ENCODE results near the gene ASCL2.

ASCL2 gene

GRCh38 chr11:2259466-2259830, 10.9 kb downstream of the ASCL2 start:
- no peaks in the 10 kb centered on the region for H4K20me1 ChIP-seq (ENCODE audit: control insufficient read depth, insufficient read depth, low read depth, low read length)
- no peak for TF ChIP-seq CTCF (IDR thresholded peaks at IDR 0.05; ENCODE audit: low read depth, low read length, poor library complexity, severe bottlenecking)
- TF ChIP-seq EZH2phosphoT487 (IDR thresholded peaks at IDR 0.05; ENCODE audit: borderline replicate concordance, low read length), result no peak
- H3K9me2 ChIP-seq (replicated peaks; ENCODE audit: control insufficient read depth, low read length), result no peaks in the 10 kb centered on the region
- no peak overlapping the region for H3K27ac ChIP-seq (ENCODE audit: low read depth, low read length)
- no peaks in the 10 kb centered on the region for H3K9me3 ChIP-seq (ENCODE audit: control insufficient read depth, insufficient read depth, low read length)
- H3K4me3 ChIP-seq (ENCODE audit: low read length), result no peak overlapping the region
- H3F3A ChIP-seq (ENCODE audit: control insufficient read depth, insufficient read depth), result no peaks in the 10 kb centered on the region
- no peak overlapping the region for H3K4me2 ChIP-seq (ENCODE audit: low read length)
- no peaks in the 10 kb centered on the region for H3K79me2 ChIP-seq (ENCODE audit: control insufficient read depth, low read length)
- H3K4me1 ChIP-seq (ENCODE audit: control insufficient read depth, low read length), result no peaks in the 10 kb centered on the region
- no peaks in the 10 kb centered on the region for H3K36me3 ChIP-seq (ENCODE audit: control insufficient read depth, low read length)
- no peaks in the 10 kb centered on the region for H3K27me3 ChIP-seq (ENCODE audit: control insufficient read depth, low read length)

- Histone ChIP-seq H3K4me2 (ENCODE audit: low read length) (no peak overlapping the region), H3K27ac (ENCODE audit: low read depth, low read length) (no peak overlapping the region), H3K4me3 (ENCODE audit: low read length) (no peak overlapping the region), H3K27me3 (ENCODE audit: control insufficient read depth, low read length) (no peaks in the 10 kb centered on the region), H3K9me2 (replicated peaks; ENCODE audit: control insufficient read depth, low read length) (no peaks in the 10 kb centered on the region), H3K9me3 (ENCODE audit: control insufficient read depth, insufficient read depth, low read length) (no peaks in the 10 kb centered on the region), H3K4me1 (ENCODE audit: control insufficient read depth, low read length) (no peaks in the 10 kb centered on the region), H3K36me3 (ENCODE audit: control insufficient read depth, low read length) (no peaks in the 10 kb centered on the region), H3F3A (ENCODE audit: control insufficient read depth, insufficient read depth) (no peaks in the 10 kb centered on the region), H4K20me1 (ENCODE audit: control insufficient read depth, insufficient read depth, low read depth, low read length) (no peaks in the 10 kb centered on the region), H3K79me2 (ENCODE audit: control insufficient read depth, low read length) (no peaks in the 10 kb centered on the region)
- TF ChIP-seq CTCF (IDR thresholded peaks at IDR 0.05; ENCODE audit: low read depth, low read length, poor library complexity, severe bottlenecking), result no peak
- no peak for TF ChIP-seq EZH2phosphoT487 (IDR thresholded peaks at IDR 0.05; ENCODE audit: borderline replicate concordance, low read length)
Measured at GRCh38 chr11:2258501-2259465, 11.6 kb downstream of the ASCL2 start.

GRCh38 chr11:2256951-2257700, 13.3 kb downstream of the ASCL2 start:
- H3K9me2 ChIP-seq (replicated peaks; ENCODE audit: control insufficient read depth, low read length), result no peaks in the 10 kb centered on the region

More at GRCh38 chr11:2256951-2257700, 13.3 kb downstream of the ASCL2 start:
- no peaks in the 10 kb centered on the region for H3K36me3 ChIP-seq (ENCODE audit: control insufficient read depth, low read length)
- H3K27ac ChIP-seq (ENCODE audit: low read depth, low read length), result no peak overlapping the region
- no peak overlapping the region for H3K4me2 ChIP-seq (ENCODE audit: low read length)
- no peaks in the 10 kb centered on the region for H3K79me2 ChIP-seq (ENCODE audit: control insufficient read depth, low read length)
- H4K20me1 ChIP-seq (ENCODE audit: control insufficient read depth, insufficient read depth, low read depth, low read length), result no peaks in the 10 kb centered on the region
- H3K9me3 ChIP-seq (ENCODE audit: control insufficient read depth, insufficient read depth, low read length), result no peaks in the 10 kb centered on the region
- TF ChIP-seq CTCF (IDR thresholded peaks at IDR 0.05; ENCODE audit: low read depth, low read length, poor library complexity, severe bottlenecking) (no peak), EZH2phosphoT487 (IDR thresholded peaks at IDR 0.05; ENCODE audit: borderline replicate concordance, low read length) (no peak)
- H3K4me1 ChIP-seq (ENCODE audit: control insufficient read depth, low read length), result no peaks in the 10 kb centered on the region
- H3K27me3 ChIP-seq (ENCODE audit: control insufficient read depth, low read length), result no peaks in the 10 kb centered on the region
- H3F3A ChIP-seq (ENCODE audit: control insufficient read depth, insufficient read depth), result no peaks in the 10 kb centered on the region
- H3K4me3 ChIP-seq (ENCODE audit: low read length), result no peak overlapping the region
